Psoas muscle (tissue), 8 donors: ENCODE results near the gene CPNE1. TPM values are rescaled to one million over a fixed set of nuclear protein-coding genes. Genes with fewer than 3 reads are reported as not detected.
A peak's percentile ranks its signal among the peaks of the same experiment; 100 is the strongest.

Source experiments
- ATAC-seq, 4 donors: fragments of 200-7000 bp; cut with Tn5 transposase; one replicate each; pipeline ENCODE4 v1.9.1; 2020; ENCODE audit warnings: moderate library complexity in 3 of 4, mild to moderate bottlenecking in 2 of 4
- DNase-seq, 2 donors: peaks; one replicate each; pipeline ENCODE4 v3.0.0-alpha.2; 2020
- H3K27ac ChIP-seq: fragments of 200-600 bp; one replicate; pipeline ENCODE4 v1.8.0; 2022
- H3K27me3 ChIP-seq, 3 donors: fragments of 200-600 bp in 1 of 3; one replicate each; pipeline versions ENCODE4 v1.6.1 to v1.8.0; 2013 to 2022; ENCODE audit warnings: low read length in 2 of 3, mild to moderate bottlenecking in 2 of 3, moderate library complexity in 1 of 3; ENCODE audit not compliant: insufficient read depth in 3 of 3
- H3K36me3 ChIP-seq, 2 donors: fragments of 200-600 bp in 1 of 2; one replicate each; pipeline versions ENCODE4 v1.6.1 to v1.8.0; 2013 to 2022; ENCODE audit warnings: low read depth in 1 of 2, mild to moderate bottlenecking in 1 of 2, moderate library complexity in 1 of 2; ENCODE audit not compliant: insufficient read depth in 1 of 2
- H3K4me1 ChIP-seq: fragments of 200-600 bp; one replicate; pipeline ENCODE4 v1.8.0; 2022
- H3K4me3 ChIP-seq: fragments of 200-600 bp; one replicate; pipeline ENCODE4 v1.8.0; 2022; ENCODE audit warnings: mild to moderate bottlenecking
- H3K9me3 ChIP-seq: fragments of 200-600 bp; one replicate; pipeline ENCODE4 v1.8.0; 2022
- WGBS, 3 donors: extraction: QIAGEN DNeasy Blood & Tissue Kit; methylation state at CpG; one replicate each; pipeline versions ENCODE4 v1.1.6 to v1.1.7; 2013; 5-methylcytosine and 5-hydroxymethylcytosine counted together
- intact Hi-C, 2 donors: fragments of 100-400 bp; cut with DNase I; formaldehyde crosslinking; loops; one replicate each; pipeline versions ENCODE4 v1.11.0 to v1.14.2; 2022
- polyA plus RNA-seq, 3 donors: library from polyadenylated mRNA; stranded (reverse); fragments of 200-250 nt; gene quantifications; one replicate each; pipeline ENCODE4 v1.2.3, GENCODE V29; 2013
- total RNA-seq, 4 donors: library from RNA; stranded (reverse); fragmentation: NEBNext Ultra II Directional in 2 of 4; extraction: Animal tissue kit (Norgen Biotek cat#: 25700) in 2 of 4; gene quantifications; one replicate each; pipeline versions ENCODE4 v1.2.1 to v1.2.4, GENCODE V29; 2021 to 2023
- TF ChIP-seq, protein P1 (sequence below): fragments of 200-600 bp; IDR thresholded peaks from one replicate; pipeline ENCODE4 v1.8.0; 2022; ENCODE audit warnings: antibody characterized with exemption
- donor health status: healthy with polysubstance abuse.
- donor health status: DM: no; HTN: no; CAD: no; lungs with moderate emphysema.
- donor health status: Bipolar disorder and iron deficiency.
- donor health status: healthy.
- donor health status: DM: yes; HTN: yes; CAD: no.
- donor health status: DM: no; HTN: no; CAD: no.
- donor health status: DM: no; HTN: no; CAD: no.
- donor health status: DM: yes; HTN: yes; CAD: no.

Gene CPNE1
- total and polyA plus RNA-seq, 7 donors = 55.9 to 75.4 (median 62.1) TPM

GRCh38 chr20:35635652-35636051 lies 29.0 kb downstream of the CPNE1 start:
- Histone ChIP-seq H3K27me3 (no peaks in the 10 kb centered on the region), H3K36me3 (peaks cover 0 to 19% of the 10 kb centered on the region in 2 donors), H3K27ac (no peak overlapping the region), H3K4me1 (peaks cover 31% of the 10 kb centered on the region), H3K4me3 (no peak overlapping the region), H3K9me3 (no peaks in the 10 kb centered on the region)
- no peak for ATAC-seq
- TF ChIP-seq, protein P1, sequence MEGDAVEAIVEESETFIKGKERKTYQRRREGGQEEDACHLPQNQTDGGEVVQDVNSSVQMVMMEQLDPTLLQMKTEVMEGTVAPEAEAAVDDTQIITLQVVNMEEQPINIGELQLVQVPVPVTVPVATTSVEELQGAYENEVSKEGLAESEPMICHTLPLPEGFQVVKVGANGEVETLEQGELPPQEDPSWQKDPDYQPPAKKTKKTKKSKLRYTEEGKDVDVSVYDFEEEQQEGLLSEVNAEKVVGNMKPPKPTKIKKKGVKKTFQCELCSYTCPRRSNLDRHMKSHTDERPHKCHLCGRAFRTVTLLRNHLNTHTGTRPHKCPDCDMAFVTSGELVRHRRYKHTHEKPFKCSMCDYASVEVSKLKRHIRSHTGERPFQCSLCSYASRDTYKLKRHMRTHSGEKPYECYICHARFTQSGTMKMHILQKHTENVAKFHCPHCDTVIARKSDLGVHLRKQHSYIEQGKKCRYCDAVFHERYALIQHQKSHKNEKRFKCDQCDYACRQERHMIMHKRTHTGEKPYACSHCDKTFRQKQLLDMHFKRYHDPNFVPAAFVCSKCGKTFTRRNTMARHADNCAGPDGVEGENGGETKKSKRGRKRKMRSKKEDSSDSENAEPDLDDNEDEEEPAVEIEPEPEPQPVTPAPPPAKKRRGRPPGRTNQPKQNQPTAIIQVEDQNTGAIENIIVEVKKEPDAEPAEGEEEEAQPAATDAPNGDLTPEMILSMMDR = no peak
- no peak for DNase-seq
- WGBS, 3 donors = 80 to 87% (median 84%) methylated on average over 4 of the region's 4 CpGs
- intact Hi-C loops = no loop called here

DNA sequence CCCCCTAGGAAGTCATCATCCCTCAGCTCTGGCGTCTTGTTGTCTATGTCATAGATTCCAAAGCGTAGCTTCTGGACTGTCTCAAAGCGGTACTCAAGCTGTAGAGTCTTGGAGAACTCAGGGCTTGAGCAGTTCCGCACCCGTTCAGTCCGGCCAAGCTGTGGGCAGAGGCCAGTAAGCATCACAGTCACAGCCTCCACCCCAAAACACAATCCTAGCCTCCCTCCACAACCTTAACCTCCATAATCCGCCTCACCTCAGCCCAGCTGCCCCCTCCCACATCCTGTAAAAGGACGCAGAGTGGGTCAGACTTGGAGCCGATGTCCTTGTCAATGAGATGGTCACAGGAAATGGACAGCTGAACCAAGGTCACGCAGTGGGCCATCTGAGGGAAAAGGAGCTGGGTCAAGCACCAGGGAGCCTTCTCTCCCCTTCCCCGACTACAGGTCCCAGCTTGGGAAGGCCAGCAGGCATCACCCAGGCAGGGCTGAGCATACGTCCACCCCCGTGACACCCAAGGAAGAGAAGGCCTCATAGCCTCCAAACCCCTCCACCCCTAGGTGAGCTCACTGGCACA lies 32.1 kb downstream of the CPNE1 start:
- Histone ChIP-seq H3K27ac (no peak overlapping the region), H3K9me3 (no peaks in the 10 kb centered on the region), H3K4me3 (no peak overlapping the region), H3K4me1 (peaks cover 17% of the 10 kb centered on the region), H3K36me3 (peaks cover 0 to 48% of the 10 kb centered on the region in 2 donors), H3K27me3 (no peaks in the 10 kb centered on the region)
- 94 to 98% (median 94%) methylated on average over 13 of the region's 13 CpGs for WGBS, 3 donors
- intact Hi-C loops = no loop called here
- TF ChIP-seq, protein P1 = no peak
- DNase-seq = no peak
- no peak for ATAC-seq

DNA sequence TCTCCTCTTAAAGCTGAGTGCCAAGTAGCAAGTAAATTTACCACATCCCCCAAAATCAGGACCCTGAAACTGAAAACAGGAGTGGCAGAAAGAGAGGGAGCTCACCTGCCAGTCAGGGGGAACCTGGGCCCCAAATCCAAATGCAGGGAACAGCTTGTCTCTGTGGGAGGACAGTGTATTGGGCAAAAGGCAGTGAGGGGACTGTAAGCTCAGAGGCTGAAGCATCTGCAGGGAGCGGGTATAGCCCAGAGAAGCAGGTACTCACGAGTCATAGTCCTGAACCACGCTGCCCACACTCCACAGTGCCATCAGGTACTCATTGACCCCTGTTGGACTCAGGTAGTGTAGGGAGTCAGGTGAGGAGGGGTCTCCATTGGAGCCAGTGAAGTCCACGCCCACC lies 34.1 kb downstream of the CPNE1 start:
- H3K9me3 ChIP-seq = no peaks in the 10 kb centered on the region
- ATAC-seq (no peak), DNase-seq (no peak)
- H3K36me3 ChIP-seq = peaks cover 5 to 68% of the 10 kb centered on the region in 2 donors
- TF ChIP-seq, protein P1 = no peak
- H3K27me3 ChIP-seq = no peaks in the 10 kb centered on the region
- H3K4me3 ChIP-seq = no peak overlapping the region
- no peaks in the 10 kb centered on the region for H3K4me1 ChIP-seq
- no peak overlapping the region for H3K27ac ChIP-seq
- 95 to 98% (median 95%) methylated on average over 4 of the region's 4 CpGs for WGBS, 3 donors
- intact Hi-C loops = no loop called here

DNA sequence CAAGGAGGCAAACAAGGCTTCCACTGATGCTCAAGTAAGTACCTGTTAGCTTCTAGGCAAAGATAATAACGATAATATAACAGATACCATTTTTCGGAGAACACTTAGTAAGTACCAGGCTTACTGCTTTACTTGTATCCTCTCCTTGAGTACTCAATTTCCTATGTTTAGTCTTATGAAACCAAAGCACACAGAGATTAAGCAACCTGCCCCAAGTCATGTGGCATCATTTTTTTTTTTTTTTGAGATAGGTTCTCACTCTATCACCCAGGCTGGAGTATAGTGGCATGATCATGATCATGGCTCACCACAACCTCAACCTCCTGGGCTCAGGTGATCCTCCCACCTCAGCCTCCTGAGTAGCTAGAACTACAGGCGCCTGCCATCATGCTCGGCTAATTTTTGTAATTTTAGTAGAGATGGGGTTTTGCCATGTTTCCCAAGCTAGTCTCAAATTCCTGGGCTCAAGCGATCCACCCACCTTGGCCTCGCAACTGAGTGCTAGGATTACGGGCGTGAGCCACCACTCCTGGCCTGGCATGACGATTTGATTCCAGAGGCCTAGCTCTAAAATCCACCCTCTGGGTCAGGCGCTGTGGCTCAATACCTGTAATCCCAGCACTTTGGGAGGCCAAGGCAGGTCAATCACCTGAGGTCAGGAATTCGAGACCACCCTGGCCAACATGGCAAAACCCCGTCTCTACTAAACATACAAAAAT lies 35.1 kb downstream of the CPNE1 start:
- Histone ChIP-seq H3K4me1 (no peaks in the 10 kb centered on the region), H3K27ac (no peak overlapping the region), H3K4me3 (no peak overlapping the region), H3K36me3 (peaks cover 8 to 79% of the 10 kb centered on the region in 2 donors), H3K9me3 (no peaks in the 10 kb centered on the region), H3K27me3 (no peaks in the 10 kb centered on the region)
- TF ChIP-seq, protein P1 = no peak
- intact Hi-C loops = no loop called here
- ATAC-seq (peak in 2 of 4 donors; percentile 40 to 48), DNase-seq (no peak)
- WGBS, 3 donors = 75 to 91% (median 84%) methylated on average over 12 of the region's 12 CpGs
